HG02870 (cell line): ENCODE measurements around the gene SENP1.

ENCODE experiments used
- ATAC-seq: cut with Tn5 transposase; IDR thresholded peaks from one replicate; pipeline ENCODE4 v1.9.1; 2021; ENCODE audit warnings: mild to moderate bottlenecking, moderate library complexity; ENCODE audit not compliant: unreplicated experiment

The SENP1 gene

DNA sequence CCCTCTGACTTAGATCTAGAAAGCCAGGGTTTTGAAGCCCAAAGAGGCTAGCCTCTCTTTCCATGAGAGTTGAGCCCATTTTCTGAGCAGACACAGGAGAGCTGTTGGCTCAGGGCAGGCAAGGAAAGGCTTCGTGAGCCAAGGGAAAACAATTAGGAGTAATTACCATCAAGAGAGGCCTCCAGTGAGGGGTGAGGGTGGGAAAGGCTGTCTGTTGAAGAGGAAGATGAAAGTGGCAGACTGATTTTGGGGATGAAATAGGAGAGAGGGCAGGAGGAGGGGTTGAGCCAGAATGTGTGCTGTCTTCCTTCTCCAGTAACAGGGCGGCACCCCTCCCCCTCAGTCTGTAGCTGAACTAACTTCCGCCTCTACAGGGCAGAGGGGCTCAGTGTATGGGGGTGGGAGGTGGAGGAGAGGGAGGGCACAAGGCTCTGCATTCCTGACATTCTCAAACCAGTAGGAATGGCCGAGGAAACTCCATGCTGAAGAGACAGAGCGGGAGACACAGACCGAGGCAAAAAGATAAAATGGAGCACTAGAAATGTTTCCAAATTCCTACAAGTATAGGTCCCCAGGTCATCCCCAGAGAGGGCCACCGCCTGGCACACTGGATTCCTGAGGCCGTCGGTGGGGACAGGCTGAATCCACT lies 68.5 kb downstream of the SENP1 start:
- ATAC-seq, result no peak

DNA sequence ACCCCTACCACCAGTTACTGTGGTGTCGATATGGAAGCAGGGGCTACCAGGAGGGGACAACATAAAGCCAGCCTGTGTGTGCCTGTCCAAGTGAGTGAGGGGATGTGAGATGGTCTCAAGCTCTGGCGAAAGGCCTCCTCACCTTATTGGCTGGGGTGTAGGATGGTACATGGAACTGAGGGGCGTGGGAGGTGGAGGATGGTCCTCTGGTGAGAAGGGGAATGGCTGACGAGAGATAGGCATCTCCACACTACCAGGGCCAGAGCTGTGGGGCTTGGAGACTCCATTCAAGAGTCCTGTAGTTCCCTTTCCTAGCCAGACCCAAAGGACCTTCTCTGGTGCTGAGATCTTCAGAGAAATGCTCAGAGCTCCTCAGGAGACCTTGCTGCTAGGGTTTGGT lies 69.1 kb downstream of the SENP1 start:
- no peak for ATAC-seq

DNA sequence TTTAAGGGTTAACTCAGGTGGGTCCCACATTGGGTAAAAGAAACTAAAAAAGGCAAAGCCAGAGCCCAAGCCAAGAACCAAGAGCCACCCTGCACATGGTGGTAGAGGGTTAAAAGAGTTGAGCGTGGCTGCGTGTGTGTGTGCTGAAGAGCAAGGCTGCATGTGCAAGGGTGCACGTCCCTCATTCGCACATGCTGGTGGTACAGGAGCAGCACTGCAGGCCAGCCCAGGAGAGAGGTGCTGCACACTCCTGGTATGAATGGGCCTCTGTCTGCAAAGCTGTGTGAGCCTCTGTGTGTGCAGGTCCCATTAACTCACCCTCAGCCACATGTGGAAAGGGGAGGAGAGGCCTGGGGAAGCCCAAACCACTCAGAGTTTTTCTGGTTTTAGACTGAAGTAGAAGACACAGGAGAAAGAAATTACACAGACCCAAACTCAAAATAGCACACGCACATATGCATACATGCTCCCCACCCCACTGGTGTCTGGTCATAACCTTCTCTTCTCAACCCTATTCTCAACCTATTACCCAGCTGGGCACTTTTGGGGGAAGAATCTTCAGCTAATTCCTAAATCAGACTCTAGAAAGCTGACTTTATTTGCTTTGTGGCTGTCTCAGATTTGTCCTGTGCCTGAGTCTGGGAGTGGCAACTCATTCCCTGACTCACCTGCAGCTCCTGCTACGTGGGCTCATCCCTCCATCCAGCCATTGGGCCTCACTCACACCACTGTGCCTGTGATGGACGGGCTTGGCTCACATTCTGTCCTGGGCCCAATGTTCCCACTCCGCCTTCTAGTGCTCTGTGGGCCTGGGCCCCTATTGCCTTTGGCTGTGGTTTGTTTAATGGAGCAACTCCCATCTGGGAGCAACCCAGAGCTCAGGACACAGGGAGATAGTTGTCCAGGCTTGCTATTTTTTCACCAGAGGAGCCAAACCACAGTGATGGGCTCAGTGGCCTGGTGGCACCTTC lies 70.8 kb downstream of the SENP1 start:
- no peak for ATAC-seq

- ATAC-seq, result no peak
Observed at GRCh38 chr12:48033451-48033850, 72.4 kb downstream of the SENP1 start.

DNA sequence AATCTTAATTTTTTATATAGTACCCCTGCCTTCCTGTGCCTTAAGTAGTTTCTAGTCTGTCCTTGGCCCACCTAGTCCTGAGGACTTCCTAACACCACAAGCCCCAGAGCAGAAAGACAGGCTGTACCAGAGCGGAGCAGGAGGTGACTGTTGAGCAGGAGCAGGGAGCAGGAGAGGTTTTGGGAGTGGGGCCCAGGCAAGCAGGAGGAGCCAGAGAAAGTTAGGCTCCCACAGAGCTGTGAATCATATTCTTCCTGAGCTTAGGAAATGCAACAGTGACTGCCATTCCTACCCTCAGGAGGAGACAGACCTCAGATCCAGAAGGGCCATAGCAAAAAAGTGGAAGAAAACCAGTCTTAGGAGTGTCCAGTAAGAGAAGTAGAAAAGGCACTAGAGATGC lies 73.3 kb downstream of the SENP1 start:
- ATAC-seq, result no peak

- ATAC-seq, result no peak
Observed at GRCh38 chr12:48031135-48031960, 74.5 kb downstream of the SENP1 start.

GRCh38 chr12:48030173-48030650 lies 75.7 kb downstream of the SENP1 start:
- no peak for ATAC-seq

DNA sequence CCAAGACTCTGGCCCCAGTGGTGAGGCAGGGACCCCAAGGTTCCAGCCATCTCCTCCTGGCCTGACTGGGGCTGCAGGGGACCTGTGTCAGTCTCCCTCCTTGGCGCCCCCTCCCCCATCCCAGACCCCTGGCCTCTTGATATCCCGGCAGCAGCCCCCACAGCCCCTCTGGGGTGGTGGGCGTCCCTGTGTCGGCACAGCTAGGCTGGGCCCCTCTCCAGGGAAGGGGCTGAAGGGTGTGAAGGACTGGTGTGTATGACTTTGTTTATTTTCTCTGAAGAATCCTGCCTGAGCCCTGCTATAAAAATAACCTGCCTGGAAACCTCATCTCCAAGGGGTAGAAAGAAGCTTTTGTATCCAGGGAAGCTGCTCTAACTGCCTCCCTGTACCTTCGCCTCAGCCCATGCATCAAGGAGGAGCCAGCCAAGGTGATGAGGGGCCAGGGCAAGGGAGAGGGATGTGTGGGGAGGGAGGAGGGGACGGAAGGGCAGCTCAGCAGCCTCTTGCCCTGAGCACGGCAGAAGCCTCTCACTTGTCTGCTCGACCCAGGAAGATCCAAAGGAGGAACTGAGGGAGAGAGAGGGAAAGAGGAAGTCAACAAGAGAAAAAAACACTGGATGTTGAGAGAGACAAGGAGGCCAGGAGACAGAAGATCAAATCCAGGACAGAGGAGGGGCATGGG lies 76.2 kb downstream of the SENP1 start:
- ATAC-seq, result no peak

DNA sequence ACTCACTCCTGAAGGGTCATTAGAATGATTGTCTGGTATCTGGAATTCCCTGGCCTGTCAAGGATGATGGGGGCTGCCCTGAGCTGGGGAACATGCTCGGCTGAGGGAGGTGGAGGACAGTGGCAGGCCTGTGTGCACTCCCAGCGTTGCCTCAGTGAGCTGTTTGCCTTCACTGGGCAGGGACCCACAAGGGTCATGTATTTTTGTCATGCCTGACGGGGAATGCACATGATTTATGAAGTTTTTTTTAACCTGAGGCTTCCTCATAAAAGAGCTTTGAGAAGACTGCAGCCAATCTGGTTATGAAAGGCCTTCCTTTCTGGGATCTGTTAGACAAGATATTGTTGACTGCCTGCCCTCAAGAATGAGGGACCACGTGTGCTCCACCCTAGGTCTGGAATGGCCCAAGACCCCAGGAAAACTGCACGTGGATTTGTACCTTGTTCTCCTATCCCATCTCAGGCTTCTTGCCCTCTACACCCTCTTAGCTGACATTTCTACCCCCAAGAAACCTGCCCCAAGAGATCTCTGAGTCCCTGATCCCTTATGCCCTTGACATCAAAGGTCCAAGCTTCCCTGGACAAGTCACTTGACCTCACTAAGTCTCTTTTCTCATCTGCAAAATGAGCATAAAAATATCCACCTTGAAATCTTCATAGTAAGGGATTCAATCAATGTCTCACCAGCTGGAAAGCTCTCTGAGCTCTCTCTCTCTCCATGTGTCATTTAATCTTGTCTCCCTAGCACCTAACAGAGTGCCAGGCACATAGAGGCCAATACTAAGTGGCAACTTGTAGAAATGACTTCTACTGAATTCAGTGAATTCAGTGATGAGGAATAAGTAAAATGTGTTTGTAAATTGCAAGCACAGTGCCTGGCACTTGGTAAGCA lies 77.1 kb downstream of the SENP1 start:
- ATAC-seq, result no peak

DNA sequence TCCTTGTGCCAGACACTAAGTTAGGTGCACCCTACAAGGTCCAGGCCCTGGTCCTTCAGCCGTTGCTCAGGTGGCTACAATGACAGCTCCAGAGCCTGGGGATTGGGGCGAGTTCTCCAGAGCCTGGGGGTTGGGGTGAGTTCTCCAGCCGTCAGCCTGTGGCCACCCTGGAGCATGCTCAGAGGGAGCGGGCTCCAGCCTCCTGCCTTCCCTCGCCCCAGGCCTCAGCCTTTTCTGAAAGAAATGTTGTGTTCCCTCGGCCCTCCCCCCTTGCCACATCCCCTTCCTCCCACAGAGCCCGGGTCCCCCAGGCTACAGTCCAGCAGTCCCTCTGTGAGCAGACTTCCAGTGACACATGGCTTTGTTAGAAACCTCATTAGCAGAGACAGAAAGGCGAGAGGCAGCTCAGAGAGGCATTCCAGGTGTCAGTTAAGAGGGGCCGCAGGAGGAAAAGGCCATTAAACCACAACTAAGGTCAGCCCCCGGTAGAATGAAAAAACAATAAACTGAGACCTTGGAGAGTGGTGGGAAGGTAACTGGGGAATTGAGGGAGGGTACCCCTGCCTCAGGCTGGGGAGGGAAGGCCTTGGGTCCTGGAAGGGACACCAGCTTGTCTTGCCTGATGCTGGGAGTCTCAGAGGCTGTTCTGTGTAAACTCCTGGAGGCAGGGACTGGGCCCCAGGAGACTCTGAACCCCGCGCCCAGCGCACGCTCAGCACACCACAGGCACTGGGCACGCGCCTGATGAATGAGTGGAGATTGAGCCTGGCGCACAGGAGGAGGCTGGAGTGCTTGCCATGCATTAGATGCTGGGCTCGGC lies 78.5 kb downstream of the SENP1 start:
- ATAC-seq, result no peak

DNA sequence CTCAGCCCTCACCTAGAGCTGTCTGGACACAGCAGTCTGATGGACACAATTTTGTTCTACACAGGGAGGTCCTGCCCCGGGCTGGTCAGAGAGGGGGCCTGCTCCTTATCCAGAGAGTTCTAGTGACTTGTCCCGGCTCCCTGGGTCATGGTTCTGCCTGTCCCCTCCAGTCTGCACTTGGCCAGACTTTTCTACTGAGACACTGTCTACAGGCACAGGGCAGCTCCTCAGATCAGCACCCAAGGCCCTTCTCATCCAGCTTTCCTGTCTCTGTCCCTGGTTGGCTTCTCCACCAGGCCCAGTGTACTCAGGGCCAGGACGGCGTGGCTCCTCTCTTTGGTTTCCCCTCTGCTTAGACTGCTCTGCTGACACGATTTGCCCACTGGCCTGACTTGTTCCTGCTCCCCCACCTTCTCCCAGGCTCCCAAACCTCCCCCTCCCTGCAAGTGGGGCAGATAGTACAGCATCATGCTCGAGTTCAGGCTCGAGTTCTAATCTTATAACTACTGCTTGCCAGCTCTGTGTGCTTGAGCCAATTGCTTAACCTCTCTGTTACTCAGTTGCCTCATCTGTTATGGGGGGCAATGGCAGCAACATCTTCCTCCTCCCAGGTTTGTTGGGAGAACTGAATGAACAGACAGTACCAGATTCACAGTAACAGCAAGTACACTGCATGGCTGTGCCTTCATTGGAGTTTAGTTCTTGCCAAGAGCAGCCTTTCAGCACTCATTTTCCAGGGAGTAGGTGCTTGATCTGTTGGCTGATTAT lies 79.6 kb downstream of the SENP1 start:
- no peak for ATAC-seq

DNA sequence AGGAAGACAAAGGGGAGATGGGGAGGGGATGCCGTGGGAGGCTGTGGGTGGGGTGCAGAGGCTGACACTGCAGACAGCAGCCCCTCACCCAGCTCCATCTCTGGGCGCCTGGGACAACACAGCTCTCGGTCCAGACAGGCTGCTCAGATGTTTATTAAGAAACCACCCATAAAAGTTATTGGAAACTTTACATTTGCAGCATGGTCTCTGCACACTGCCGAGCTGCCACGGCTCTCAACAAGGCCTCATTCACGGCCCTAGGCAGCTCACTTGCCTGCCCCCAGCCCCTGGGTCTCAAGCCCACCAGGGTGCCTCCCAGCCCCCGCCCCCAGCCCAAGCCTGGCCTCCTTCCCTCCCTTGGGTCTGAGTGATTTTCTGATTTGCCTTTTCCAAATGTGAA lies 80.6 kb downstream of the SENP1 start:
- ATAC-seq, result no peak

DNA sequence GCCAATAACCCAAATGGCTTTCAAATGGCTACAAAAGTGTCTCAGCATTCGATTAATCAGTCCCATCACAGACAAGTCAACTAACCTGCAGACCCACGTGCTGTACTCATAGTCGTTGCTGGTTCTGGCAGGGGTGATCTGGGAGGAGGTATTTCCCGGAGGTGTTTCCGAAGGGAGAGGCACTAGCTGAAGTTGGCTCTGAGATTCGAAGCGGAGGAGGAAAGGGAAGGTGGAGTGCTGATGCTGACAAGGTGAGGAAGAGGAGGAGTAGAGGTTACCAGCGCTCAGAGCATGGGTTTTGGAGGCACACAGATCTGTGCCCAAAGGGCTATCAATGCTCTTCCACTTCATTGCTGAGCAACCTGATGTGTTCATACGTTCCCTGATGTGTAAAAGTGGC lies 81.1 kb downstream of the SENP1 start:
- no peak for ATAC-seq

DNA sequence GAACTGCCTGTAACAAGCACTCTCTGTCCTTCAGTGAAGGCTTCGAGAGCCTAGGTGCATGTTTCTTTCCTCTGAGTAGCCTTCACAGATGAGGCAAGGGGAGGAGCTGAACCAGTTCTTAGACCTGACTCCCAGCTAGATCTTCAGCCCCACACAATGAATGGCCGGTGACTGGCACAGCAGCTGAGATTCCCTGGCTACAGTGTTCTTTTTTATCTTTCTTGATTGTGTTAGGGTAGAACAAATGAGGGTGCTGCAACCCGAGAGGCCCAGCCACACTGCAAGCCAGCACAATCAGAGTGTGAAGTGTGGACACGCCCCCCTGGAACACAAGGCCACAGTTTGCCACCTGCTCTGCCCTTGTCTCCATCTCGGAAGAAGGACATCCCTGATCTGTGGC lies 82.5 kb downstream of the SENP1 start:
- no peak for ATAC-seq

GRCh38 chr12:48022676-48023385 lies 83.0 kb downstream of the SENP1 start:
- ATAC-seq, result no peak

GRCh38 chr12:48022180-48022521 lies 83.7 kb downstream of the SENP1 start:
- ATAC-seq, result no peak

GRCh38 chr12:48021485-48022179 lies 84.2 kb downstream of the SENP1 start:
- no peak for ATAC-seq
